Heart right ventricle (tissue), 16 donors: ENCODE measurements around the gene NECAB2. TPM values are rescaled to one million over a fixed set of nuclear protein-coding genes. Genes with fewer than 3 reads are reported as not detected.

Experiments
- ATAC-seq, 8 donors: fragments of 200-7000 bp; cut with Tn5 transposase; one replicate each; pipeline ENCODE4 v1.9.1; 2020; ENCODE audit warnings: mild to moderate bottlenecking in 8 of 8, moderate library complexity in 8 of 8, moderate number of reproducible peaks in 1 of 8
- DNase-seq, 2 donors: peaks; one replicate each; pipeline ENCODE4 v3.0.0-alpha.2; 2020
- H3K27ac ChIP-seq, 10 donors: fragments of 200-600 bp; sonication (generic) in 2 of 10; one replicate each; pipeline versions ENCODE4 v1.5.0 to v1.8.0; 2020 to 2022; ENCODE audit warnings: mild to moderate bottlenecking in 3 of 10
- H3K27me3 ChIP-seq, 7 donors: fragments of 200-600 bp; one replicate each; pipeline ENCODE4 v1.8.0; 2021 to 2022; ENCODE audit warnings: mild to moderate bottlenecking in 2 of 7
- H3K36me3 ChIP-seq, 9 donors: fragments of 200-600 bp; sonication (generic) in 1 of 9; one replicate each; pipeline versions ENCODE4 v1.5.0 to v1.8.0; 2020 to 2022; ENCODE audit warnings: mild to moderate bottlenecking in 2 of 9
- H3K4me1 ChIP-seq, 9 donors: fragments of 200-600 bp; sonication (generic) in 1 of 9; one replicate each; pipeline versions ENCODE4 v1.5.0 to v1.8.0; 2020 to 2022; ENCODE audit warnings: mild to moderate bottlenecking in 4 of 9
- H3K4me3 ChIP-seq, 10 donors: fragments of 200-600 bp; sonication (generic) in 2 of 10; one replicate each; pipeline versions ENCODE4 v1.5.0 to v1.8.0; 2020 to 2022; ENCODE audit warnings: mild to moderate bottlenecking in 7 of 10, moderate library complexity in 2 of 10
- H3K9me3 ChIP-seq, 11 donors: fragments of 200-600 bp in 10 of 11; sonication (generic) in 2 of 11; one replicate each; pipeline versions ENCODE4 v1.5.0 to v1.8.0; 2013 to 2022; ENCODE audit warnings: mild to moderate bottlenecking in 2 of 11, control low read depth in 1 of 11, moderate library complexity in 1 of 11
- CTCF ChIP-seq, 9 donors: fragments of 200-600 bp; sonication (generic) in 2 of 9; IDR thresholded peaks; one replicate each; pipeline versions ENCODE4 v1.5.0 to v1.8.0; 2021 to 2022; ENCODE audit warnings: antibody characterized with exemption in 9 of 9, mild to moderate bottlenecking in 5 of 9, moderate library complexity in 1 of 9
- WGBS, 2 donors: extraction: QIAGEN DNeasy Blood & Tissue Kit; methylation state at CpG; one replicate each; pipeline ENCODE4 v1.1.7; 2013; ENCODE audit warnings: inconsistent platforms in 1 of 2; 5-methylcytosine and 5-hydroxymethylcytosine counted together
- intact Hi-C, 10 donors: fragments of 100-400 bp; cut with DNase I; formaldehyde crosslinking; loops; one replicate each; pipeline versions ENCODE4 v1.11.1 to v1.14.2; 2022
- polyA plus RNA-seq, 2 donors: library from polyadenylated mRNA; stranded (reverse); fragments of 200-250 nt; gene quantifications; one replicate each; pipeline ENCODE4 v1.2.3, GENCODE V29; 2013
- total RNA-seq, 10 donors: library from RNA; stranded (reverse); fragmentation: NEBNext Ultra II Directional in 3 of 10; extraction: Animal tissue kit (Norgen Biotek cat#: 25700) in 3 of 10; gene quantifications; one replicate each; pipeline versions ENCODE4 v1.2.1 to v1.2.4, GENCODE V29; 2021 to 2023
- donor health status: Arrhythmogenic right ventricular cardiomyopathy.
- donor health status: ischemic (EF 13 %, LVEDD 7.1; RV severe dilation, severe dysfunction).
- donor health status: healthy with polysubstance abuse.
- donor health status: DM: no; HTN: yes; CAD: no.
- donor health status: DM: no; HTN: no; CAD: no.
- donor health status: ischemic (EF 25% LVEDD 6.9; RV normal size, moderate dysfunction).
- donor health status: ischemic (EF 25% LVEDD 5.7; RV mildly dilated, moderate dysfunction).
- donor health status: healthy.
- donor health status: DM: yes; HTN: yes; CAD: no.
- donor health status: Ischemic cardiomyopathy.
- donor health status: ischemic (EF 35%, LVEDD 5.7; RV mildly dilated, moderate dysfunction).
- donor health status: nonischemic (EF 11% LVEDD 7.7; RV severe dilation, severe dysfunction).
- donor health status: DM: yes; HTN: yes; CAD: no.
- donor health status: PGD.
- donor health status: ischemic (EF 29% LVEDD 5.4; RV normal size, mild dysfunction).
- donor health status: nonischemic (EF 23%, LVEDD 6.1; RV moderate dilation, normal function).

Gene NECAB2
- total and polyA plus RNA-seq, 12 donors, result 0.32 to 3.2 (median 1.0) TPM

DNA sequence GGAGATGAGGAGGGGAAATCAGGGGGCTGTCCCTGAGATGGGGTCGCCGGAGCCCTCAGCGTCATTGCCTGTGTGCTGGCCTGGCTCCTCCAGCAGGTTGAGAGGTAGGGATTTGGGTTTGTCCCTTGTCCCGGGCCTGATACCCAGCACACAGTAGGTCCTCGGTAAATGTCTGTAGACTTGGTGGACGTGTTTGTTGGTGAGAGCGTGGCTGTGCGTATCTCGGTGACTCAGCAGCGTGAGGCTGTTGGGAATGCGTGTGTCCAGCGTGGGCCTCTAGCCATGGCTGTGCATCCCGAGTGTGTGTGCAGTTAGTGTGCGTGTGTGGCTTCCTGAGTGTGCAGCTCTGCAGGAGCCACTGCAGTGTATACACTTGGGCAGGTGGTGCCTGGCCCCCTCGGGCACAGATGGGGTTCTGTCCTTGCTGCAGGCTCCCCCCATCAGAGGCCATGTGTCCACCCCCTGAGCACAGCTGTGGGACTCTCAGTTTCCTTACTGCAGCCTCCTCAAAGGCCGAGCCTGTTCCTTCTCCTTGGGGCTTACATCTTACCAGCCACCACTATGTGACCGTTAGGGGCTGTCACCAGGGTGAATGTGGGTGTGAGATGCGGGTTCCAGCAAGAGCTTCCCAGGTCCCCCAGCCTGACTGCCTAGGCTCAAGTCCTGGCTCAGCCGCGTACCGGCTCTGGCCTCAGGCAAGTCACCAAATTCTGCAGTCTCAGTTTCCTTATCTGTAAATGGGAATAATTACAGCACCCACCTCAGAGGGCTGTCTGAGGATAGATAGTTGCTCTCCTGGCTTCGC, 5.7 kb downstream of the NECAB2 start:
- no peak for TF ChIP-seq CTCF (IDR thresholded peaks at IDR 0.05)
- DNase-seq (no peak), ATAC-seq (no peak)
- no peak overlapping the region for H3K4me3 ChIP-seq
- no peak overlapping the region for H3K27ac ChIP-seq
- H3K36me3 ChIP-seq, result no peaks in the 10 kb centered on the region
- peaks cover 0 to 18% (median 8%) of the 10 kb centered on the region in 7 donors for H3K27me3 ChIP-seq
- no peaks in the 10 kb centered on the region for H3K4me1 ChIP-seq
- WGBS, 2 donors, result 78 to 80% methylated on average over 22 of the region's 22 CpGs
- intact Hi-C loops, result loop anchor here in 2 of 10 donors (5.0 to 10.0 kb wide), 2 partner anchors 71 to 84 kb away; partner anchors contain the start of gene SLC38A8 (in 1 of the 2)
- peaks cover 0 to 14% (median 5%) of the 10 kb centered on the region in 11 donors for H3K9me3 ChIP-seq

DNA sequence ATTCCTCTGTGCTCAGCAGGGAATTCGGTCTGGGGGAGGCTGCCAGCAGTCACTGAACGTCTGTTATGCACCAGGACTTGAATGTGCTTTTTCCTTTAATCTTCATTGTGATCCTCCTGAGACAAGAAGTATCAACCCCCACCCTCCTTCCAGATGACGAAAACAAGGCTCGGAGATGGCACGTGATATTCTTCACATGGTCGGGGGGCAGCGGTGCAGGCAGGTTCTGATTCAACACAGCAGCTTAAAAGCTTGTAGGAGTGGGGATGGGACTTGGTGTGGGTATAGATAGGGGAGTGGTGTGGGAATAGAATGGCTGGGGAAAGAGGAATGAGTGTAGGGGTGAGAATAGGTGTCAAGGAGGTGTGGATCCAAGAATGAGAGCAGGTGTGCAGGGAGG, 6.4 kb downstream of the NECAB2 start:
- DNase-seq (no peak), ATAC-seq (no peak)
- no peak overlapping the region for H3K4me3 ChIP-seq
- 37 to 52% methylated on average over 7 of the region's 7 CpGs for WGBS, 2 donors
- peaks cover 0 to 11% (median 5%) of the 10 kb centered on the region in 7 donors for H3K27me3 ChIP-seq
- peaks cover 0 to 18% (median 5%) of the 10 kb centered on the region in 11 donors for H3K9me3 ChIP-seq
- no peak for TF ChIP-seq CTCF (IDR thresholded peaks at IDR 0.05)
- intact Hi-C loops, result loop anchor here in 2 of 10 donors (5.0 to 10.0 kb wide), 2 partner anchors 70 to 83 kb away; partner anchors contain the start of gene SLC38A8 (in 1 of the 2)
- no peaks in the 10 kb centered on the region for H3K4me1 ChIP-seq
- no peak overlapping the region for H3K27ac ChIP-seq
- H3K36me3 ChIP-seq, result no peaks in the 10 kb centered on the region

GRCh38 chr16:83975590-83976260, 7.7 kb downstream of the NECAB2 start:
- H3K9me3 ChIP-seq, result peaks cover 0 to 18% (median 5%) of the 10 kb centered on the region in 11 donors
- no peaks in the 10 kb centered on the region for H3K27me3 ChIP-seq
- H3K4me1 ChIP-seq, result no peaks in the 10 kb centered on the region
- ATAC-seq (no peak), DNase-seq (no peak)
- no peak overlapping the region for H3K27ac ChIP-seq
- no peaks in the 10 kb centered on the region for H3K36me3 ChIP-seq
- TF ChIP-seq CTCF (IDR thresholded peaks at IDR 0.05), result no peak
- intact Hi-C loops, result loop anchor here in 1 of 10 donors (10.0 kb wide), 1 partner anchor 69 kb away; the partner anchor contains the start of gene SLC38A8
- H3K4me3 ChIP-seq, result no peak overlapping the region
- 80 to 88% methylated on average over 15 of the region's 15 CpGs for WGBS, 2 donors

DNA sequence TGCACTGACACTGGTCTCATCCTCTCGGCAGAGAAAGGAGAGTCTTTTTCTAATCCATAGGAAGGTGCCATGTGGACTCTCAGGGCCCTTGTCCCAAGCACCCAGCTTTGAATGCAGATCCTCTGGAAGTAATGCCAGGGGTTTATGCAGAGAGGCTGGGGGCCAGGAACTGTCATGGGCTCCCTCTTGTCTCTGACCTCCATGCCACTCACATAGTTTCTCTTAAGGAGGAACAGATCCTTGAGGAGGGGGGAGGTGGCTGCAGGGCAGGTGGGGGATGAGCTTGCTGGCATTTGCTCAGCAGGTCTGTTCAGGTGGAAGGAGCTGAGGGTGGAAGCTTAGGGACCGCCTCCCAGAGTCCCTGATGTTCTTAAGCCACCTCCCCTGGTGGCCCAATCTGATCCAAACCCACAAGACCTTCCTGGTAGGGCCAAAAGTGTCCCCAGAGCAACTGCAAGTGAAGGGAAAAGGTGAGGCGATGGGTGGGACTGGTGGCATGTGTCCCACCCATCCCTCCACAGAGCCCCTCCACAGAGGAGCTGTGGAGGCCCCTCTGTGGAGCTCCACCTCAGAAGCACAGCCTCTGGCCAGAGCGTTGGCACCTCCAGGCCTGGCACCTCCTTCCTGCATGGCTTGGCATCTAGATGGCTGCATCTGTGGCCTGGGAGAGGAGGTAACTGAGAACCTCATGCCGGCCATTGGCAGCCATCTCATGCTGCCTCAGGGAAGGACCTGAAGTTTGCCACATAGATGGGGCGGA, 9.2 kb downstream of the NECAB2 start:
- H3K27ac ChIP-seq, result no peak overlapping the region
- H3K9me3 ChIP-seq, result peaks cover 0 to 21% (median 5%) of the 10 kb centered on the region in 11 donors
- WGBS, 2 donors, result 87 to 93% methylated on average over 6 of the region's 6 CpGs
- ATAC-seq (no peak), DNase-seq (no peak)
- no peak overlapping the region for H3K4me3 ChIP-seq
- intact Hi-C loops, result loop anchor here in 1 of 10 donors (10.0 kb wide), 1 partner anchor 68 kb away; the partner anchor contains the start of gene SLC38A8
- H3K27me3 ChIP-seq, result no peaks in the 10 kb centered on the region
- H3K36me3 ChIP-seq, result no peaks in the 10 kb centered on the region
- no peaks in the 10 kb centered on the region for H3K4me1 ChIP-seq
- TF ChIP-seq CTCF (IDR thresholded peaks at IDR 0.05), result no peak
